ENCODE data around the gene BCR. TPM values are rescaled to one million over a fixed set of nuclear protein-coding genes. Genes with fewer than 3 reads are reported as not detected.

BCR gene
- total RNA-seq, 1 experiment from 2014 or later, result 77.0 TPM

DNA sequence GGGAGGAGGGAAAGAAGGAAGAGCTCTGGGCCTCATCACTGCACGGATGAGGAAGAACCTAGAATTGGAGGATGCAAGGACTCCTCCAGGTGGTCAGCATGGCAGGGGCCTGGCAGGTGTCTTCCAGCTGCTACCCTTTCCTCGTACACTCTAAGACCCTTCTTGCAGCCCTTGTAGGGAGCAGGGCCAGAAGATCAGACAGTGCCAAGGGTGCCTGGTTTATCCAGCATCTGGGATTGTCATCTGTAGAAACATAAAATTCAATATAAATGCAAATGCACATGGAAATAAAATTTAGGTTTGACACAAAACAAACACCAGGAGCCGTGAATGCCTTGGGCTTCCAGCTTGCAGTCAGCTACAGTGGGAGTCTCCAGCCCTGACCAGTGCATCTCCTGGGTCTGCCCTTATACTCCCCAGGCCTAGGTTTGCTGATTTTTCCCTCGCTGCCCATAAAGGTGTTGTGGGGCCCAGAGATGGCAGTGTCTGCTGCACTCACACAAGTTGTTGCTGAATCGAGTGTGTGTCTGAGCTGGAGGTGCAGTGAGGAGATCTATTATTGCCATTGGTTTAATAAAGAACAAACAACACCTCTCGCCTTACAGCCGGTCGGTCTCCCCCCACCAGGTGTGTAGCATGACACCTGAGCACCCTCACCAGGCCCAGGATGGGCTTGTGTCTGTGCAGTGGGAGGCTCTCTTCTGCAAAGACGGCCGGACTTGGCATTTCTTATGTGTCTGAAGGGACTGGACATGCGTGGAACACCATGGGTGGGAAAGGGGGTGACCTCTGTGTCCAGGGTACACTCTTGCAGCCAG is 87.1 kb downstream of the BCR start:
- H2BK120ac ChIP-seq (ENCODE audit: low read depth, low read length, poor library complexity, severe bottlenecking), result no peak overlapping the region
- H2BK15ac ChIP-seq (ENCODE audit: low read depth, low read length), result no peak overlapping the region
- no peak overlapping the region for H3K14ac ChIP-seq (ENCODE audit: insufficient read depth, low read length)
- H3K27me3 ChIP-seq (ENCODE audit: insufficient read depth, low read length), result no peaks in the 10 kb centered on the region
- no peak overlapping the region for H2AFZ ChIP-seq (ENCODE audit: low read length)
- H2BK5ac ChIP-seq (ENCODE audit: insufficient read length, low read length), result no peak overlapping the region
- H2AK5ac ChIP-seq (ENCODE audit: insufficient read length, low read length), result no peak overlapping the region
- no peak overlapping the region for H3K4ac ChIP-seq (ENCODE audit: low read depth, low read length)
- no peak overlapping the region for H3K56ac ChIP-seq (ENCODE audit: insufficient read length, low read depth, low read length)
- no peak overlapping the region for H2BK20ac ChIP-seq (ENCODE audit: low read depth, low read length, poor library complexity, severe bottlenecking)
- no peaks in the 10 kb centered on the region for H3K9me3 ChIP-seq (ENCODE audit: control insufficient read depth, low read depth, low read length)
- H3K23me2 ChIP-seq (ENCODE audit: insufficient read length, low read depth, low read length, poor library complexity, severe bottlenecking), result no peaks in the 10 kb centered on the region
- no peak overlapping the region for H3K23ac ChIP-seq (ENCODE audit: insufficient read length, low read depth, low read length)
- Mint-ChIP-seq H3K36me3 (ENCODE audit: insufficient read depth in 1 of 3, low read depth in 3 of 3) (peaks cover 25 to 80% (median 46%) of the 10 kb centered on the region in 3 experiments; a peak in 6 of 7 replicates), H3K27ac (peak overlapping the region in 2 of 3 experiments; percentile 57 to 95; a peak in 3 of 7 replicates), H3K27me3 (ENCODE audit: low read depth) (no peaks in the 10 kb centered on the region), H3K4me1 (peaks cover 40 to 47% of the 10 kb centered on the region in 2 experiments), H3K4me3 (peak overlapping the region in 1 of 2 experiments; percentile 29; a peak in 1 of 5 replicates), H3K9me3 (no peaks in the 10 kb centered on the region)
- H4K20me1 ChIP-seq (ENCODE audit: control insufficient read depth, insufficient read depth, insufficient read length), result no peaks in the 10 kb centered on the region
- H3K4me2 ChIP-seq (ENCODE audit: insufficient read depth, insufficient read length, low read length), result no peak overlapping the region
- no peaks in the 10 kb centered on the region; the same call in 1 of the 2 replicates for H3K79me2 ChIP-seq (ENCODE audit: insufficient read depth, low read length)
- TF ChIP-seq, protein P1, sequence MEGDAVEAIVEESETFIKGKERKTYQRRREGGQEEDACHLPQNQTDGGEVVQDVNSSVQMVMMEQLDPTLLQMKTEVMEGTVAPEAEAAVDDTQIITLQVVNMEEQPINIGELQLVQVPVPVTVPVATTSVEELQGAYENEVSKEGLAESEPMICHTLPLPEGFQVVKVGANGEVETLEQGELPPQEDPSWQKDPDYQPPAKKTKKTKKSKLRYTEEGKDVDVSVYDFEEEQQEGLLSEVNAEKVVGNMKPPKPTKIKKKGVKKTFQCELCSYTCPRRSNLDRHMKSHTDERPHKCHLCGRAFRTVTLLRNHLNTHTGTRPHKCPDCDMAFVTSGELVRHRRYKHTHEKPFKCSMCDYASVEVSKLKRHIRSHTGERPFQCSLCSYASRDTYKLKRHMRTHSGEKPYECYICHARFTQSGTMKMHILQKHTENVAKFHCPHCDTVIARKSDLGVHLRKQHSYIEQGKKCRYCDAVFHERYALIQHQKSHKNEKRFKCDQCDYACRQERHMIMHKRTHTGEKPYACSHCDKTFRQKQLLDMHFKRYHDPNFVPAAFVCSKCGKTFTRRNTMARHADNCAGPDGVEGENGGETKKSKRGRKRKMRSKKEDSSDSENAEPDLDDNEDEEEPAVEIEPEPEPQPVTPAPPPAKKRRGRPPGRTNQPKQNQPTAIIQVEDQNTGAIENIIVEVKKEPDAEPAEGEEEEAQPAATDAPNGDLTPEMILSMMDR (conservative IDR thresholded peaks at IDR 0.05), result no peak
- no peak overlapping the region for H4K5ac ChIP-seq (ENCODE audit: insufficient read length, low read depth, low read length)
- peaks cover 8% of the 10 kb centered on the region; the same call in 1 of the 2 replicates for H3K4me1 ChIP-seq (ENCODE audit: insufficient read depth, low read length)
- no CpG with 5 or more reads among the region's 11 CpGs for WGBS (ENCODE audit: extremely low coverage, insufficient read length, low lambda C conversion rate)
- H3K79me1 ChIP-seq (ENCODE audit: insufficient read depth, low read depth, low read length, poor library complexity, severe bottlenecking), result no peaks in the 10 kb centered on the region
- no peak for DNase-seq
- H3K27ac ChIP-seq (ENCODE audit: insufficient read length, low read depth, low read length), result no peak overlapping the region
- H3T11ph ChIP-seq (ENCODE audit: low read length), result no peak overlapping the region
- H4K91ac ChIP-seq (ENCODE audit: insufficient read length, low read depth, low read length), result no peak overlapping the region
- H2BK12ac ChIP-seq (ENCODE audit: insufficient read length, low read depth, low read length), result no peak overlapping the region
- no peak overlapping the region for H3K9ac ChIP-seq (ENCODE audit: extremely low read depth, insufficient read length, low read length)
- no peak overlapping the region for H3K18ac ChIP-seq (ENCODE audit: insufficient read length, low read depth, low read length)
- no peak overlapping the region for H4K8ac ChIP-seq (replicated peaks; ENCODE audit: insufficient read length, low read depth, low read length)
